Nasal cavity respiratory epithelium epithelial cell of viscerocranial mucosa (primary cell): ENCODE measurements around the gene SLC4A4. TPM values are rescaled to one million over a fixed set of nuclear protein-coding genes. Genes with fewer than 3 reads are reported as not detected.

Source experiments
- total RNA-seq: library from RNA; depleted of rRNA; stranded (reverse); fragments of >200 nt; gene quantifications from 2 replicates; pipeline ENCODE4 v1.2.3, GENCODE V29; 2014

Gene SLC4A4
- total RNA-seq = under 0.01 and 0.21 TPM in 2 replicates

DNA sequence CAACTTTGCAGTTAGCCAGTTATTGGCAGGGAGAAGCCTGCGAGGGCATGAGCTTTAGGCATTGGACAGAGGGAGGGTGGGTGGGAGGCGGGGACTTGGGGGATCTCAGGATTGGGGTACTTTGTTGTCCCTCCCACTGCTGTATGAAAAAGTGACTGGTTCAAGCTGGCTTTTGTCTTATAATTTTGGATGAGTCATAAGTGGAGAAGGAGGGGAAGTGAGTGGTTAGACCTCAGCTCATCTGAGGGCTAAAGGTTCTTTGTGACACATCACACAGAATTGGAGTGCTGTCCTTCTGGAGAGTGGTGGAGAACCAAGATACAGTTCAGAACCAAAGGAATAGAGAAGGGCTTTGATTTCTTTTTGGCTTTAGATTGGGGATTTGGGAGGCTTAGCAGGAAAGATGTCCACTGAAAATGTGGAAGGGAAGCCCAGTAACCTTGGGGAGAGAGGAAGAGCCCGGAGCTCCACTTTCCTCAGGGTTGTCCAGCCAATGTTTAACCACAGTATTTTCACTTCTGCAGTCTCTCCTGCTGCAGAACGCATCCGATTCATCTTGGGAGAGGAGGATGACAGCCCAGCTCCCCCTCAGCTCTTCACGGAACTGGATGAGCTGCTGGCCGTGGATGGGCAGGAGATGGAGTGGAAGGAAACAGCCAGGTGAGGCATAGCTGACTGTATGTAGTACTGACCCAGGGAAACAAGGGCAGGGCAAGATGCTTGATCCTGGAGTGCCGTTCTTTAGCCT lies at the start of gene SLC4A4:
Gene SLC4A4 (plus strand): TSS at position 175 of the 748 bp plus-strand sequence.

